CD4-positive, alpha-beta T cell treated with Interleukin-17A for 1 hour (primary cell): ENCODE measurements around the gene SEMA3F.

ENCODE experiments used
- DNase-seq: peaks from one replicate; pipeline ENCODE4 v3.0.0-alpha.2; 2020

Gene SEMA3F

GRCh38 chr3:50154840-50155490, at the start of gene SEMA3F:
Gene SEMA3F, plus strand, starts transcription at chr3:50155324. Its CDS starts 4,299 bp downstream, at chr3:50159623.
- DNase-seq = peak; percentile 74

GRCh38 chr3:50111757-50112156, 43.4 kb upstream of the SEMA3F start:
- no peak for DNase-seq

- no peak for DNase-seq
These were observed 42.7 kb upstream of the SEMA3F start for GRCh38 chr3:50112462-50112861.

GRCh38 chr3:50117120-50117519, 38.0 kb upstream of the SEMA3F start:
- no peak for DNase-seq

- no peak for DNase-seq
These were observed 36.9 kb upstream of the SEMA3F start for GRCh38 chr3:50118237-50118636.

- no peak for DNase-seq
These were observed 35.3 kb upstream of the SEMA3F start for GRCh38 chr3:50119786-50120185.

GRCh38 chr3:50120364-50121071, 34.6 kb upstream of the SEMA3F start:
- DNase-seq = no peak

GRCh38 chr3:50121072-50122032, 33.8 kb upstream of the SEMA3F start:
- DNase-seq = peak; percentile 69

GRCh38 chr3:50122071-50122470, 33.1 kb upstream of the SEMA3F start:
- no peak for DNase-seq

GRCh38 chr3:50122661-50123391, 32.3 kb upstream of the SEMA3F start:
- no peak for DNase-seq

- DNase-seq = no peak
These were observed 31.6 kb upstream of the SEMA3F start for GRCh38 chr3:50123394-50124051.

GRCh38 chr3:50124052-50124799, 30.9 kb upstream of the SEMA3F start:
- DNase-seq = no peak

- DNase-seq = no peak
These were observed 30.3 kb upstream of the SEMA3F start for GRCh38 chr3:50124800-50125178.

- no peak for DNase-seq
These were observed 29.4 kb upstream of the SEMA3F start for GRCh38 chr3:50125541-50126286.

- no peak for DNase-seq
These were observed 28.6 kb upstream of the SEMA3F start for GRCh38 chr3:50126287-50127211.

- no peak for DNase-seq
These were observed 27.9 kb upstream of the SEMA3F start for GRCh38 chr3:50127251-50127691.

- no peak for DNase-seq
These were observed 27.1 kb upstream of the SEMA3F start for GRCh38 chr3:50128001-50128400.

- DNase-seq = no peak
These were observed 24.7 kb upstream of the SEMA3F start for GRCh38 chr3:50130436-50130835.
